ENCODE results near the gene PFDN4.

Gene PFDN4

GRCh38 chr20:54207743-54208547 lies at the start of gene PFDN4:
Gene PFDN4 (plus strand): TSS chr20:54208087. CDS start chr20:54208101, 14 bp downstream.
- peak; percentile 92 for DNase-seq (ENCODE audit: low spot score)

GRCh38 chr20:54158226-54158625 lies 49.7 kb upstream of the PFDN4 start:
- DNase-seq (ENCODE audit: low spot score) = no peak

- no peak for DNase-seq (ENCODE audit: low spot score)
Observed at GRCh38 chr20:54158856-54159418, 49.0 kb upstream of the PFDN4 start.

GRCh38 chr20:54160065-54161007 lies 47.6 kb upstream of the PFDN4 start:
- DNase-seq (ENCODE audit: low spot score) = no peak

- no peak for DNase-seq (ENCODE audit: low spot score)
Observed at GRCh38 chr20:54161008-54161820, 46.7 kb upstream of the PFDN4 start.

- DNase-seq (ENCODE audit: low spot score) = no peak
Observed at GRCh38 chr20:54161821-54162149, 46.1 kb upstream of the PFDN4 start.

GRCh38 chr20:54162378-54163009 lies 45.4 kb upstream of the PFDN4 start:
- no peak for DNase-seq (ENCODE audit: low spot score)

- DNase-seq (ENCODE audit: low spot score) = no peak
Observed at GRCh38 chr20:54163402-54163801, 44.5 kb upstream of the PFDN4 start.

GRCh38 chr20:54165014-54165413 lies 42.9 kb upstream of the PFDN4 start:
- DNase-seq (ENCODE audit: low spot score) = no peak

- DNase-seq (ENCODE audit: low spot score) = no peak
Observed at GRCh38 chr20:54165803-54166202, 42.1 kb upstream of the PFDN4 start.

- DNase-seq (ENCODE audit: low spot score) = no peak
Observed at GRCh38 chr20:54166987-54167662, 40.8 kb upstream of the PFDN4 start.

GRCh38 chr20:54167909-54168872 lies 39.7 kb upstream of the PFDN4 start:
- DNase-seq (ENCODE audit: low spot score) = no peak

- no peak for DNase-seq (ENCODE audit: low spot score)
Observed at GRCh38 chr20:54168961-54169862, 38.7 kb upstream of the PFDN4 start.

- DNase-seq (ENCODE audit: low spot score) = no peak
Observed at GRCh38 chr20:54170026-54170471, 37.8 kb upstream of the PFDN4 start.

GRCh38 chr20:54170963-54171362 lies 36.9 kb upstream of the PFDN4 start:
- no peak for DNase-seq (ENCODE audit: low spot score)

- DNase-seq (ENCODE audit: low spot score) = no peak
Observed at GRCh38 chr20:54172532-54172855, 35.4 kb upstream of the PFDN4 start.

GRCh38 chr20:54172856-54173652 lies 34.8 kb upstream of the PFDN4 start:
- DNase-seq (ENCODE audit: low spot score) = no peak
